ENCODE data around the gene AACS. TPM values are rescaled to one million over a fixed set of nuclear protein-coding genes. Genes with fewer than 3 reads are reported as not detected.

AACS gene
- polyA plus RNA-seq, 2 donors, result 24.3 to 26.9 TPM

DNA sequence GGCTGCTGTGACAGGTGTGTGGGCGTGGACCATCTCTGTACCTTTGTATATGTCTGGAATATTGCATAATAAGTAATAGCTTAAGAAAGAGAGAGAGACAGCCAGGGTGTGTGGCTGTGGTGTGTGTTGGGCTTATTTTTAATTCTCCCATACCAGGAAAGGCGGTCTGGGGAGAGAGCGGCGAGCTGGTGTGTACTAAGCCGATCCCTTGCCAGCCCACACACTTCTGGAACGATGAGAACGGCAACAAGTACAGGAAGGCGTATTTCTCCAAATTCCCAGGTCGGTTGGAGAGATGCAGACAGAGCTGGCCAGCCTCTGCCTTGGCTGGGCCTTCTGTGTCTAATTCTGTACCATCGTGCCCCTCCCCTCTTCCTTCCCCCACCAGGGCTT, 63.9 kb downstream of the AACS start:
- H3K4me1 ChIP-seq (ENCODE audit: control insufficient read depth in 2 of 2, insufficient read depth in 2 of 2, low read length in 1 of 2), result no peaks in the 10 kb centered on the region
- H3K4me3 ChIP-seq (ENCODE audit: low read depth in 1 of 2, low read length in 2 of 2), result no peak overlapping the region
- H3K27me3 ChIP-seq (ENCODE audit: control insufficient read depth in 1 of 2, insufficient read depth in 2 of 2, low read length in 2 of 2), result no peaks in the 10 kb centered on the region
- H3K27ac ChIP-seq (ENCODE audit: low read depth in 2 of 2, low read length in 1 of 2), result no peak overlapping the region
- 83 to 84% methylated on average over 10 of the region's 10 CpGs for WGBS, 2 donors
- H3K36me3 ChIP-seq (ENCODE audit: control insufficient read depth in 2 of 2, insufficient read depth in 2 of 2, low read length in 1 of 2), result peaks cover 0 to 40% of the 10 kb centered on the region in 2 donors
- H3K9me3 ChIP-seq (ENCODE audit: control insufficient read depth in 2 of 2, insufficient read depth in 1 of 2, low read depth in 1 of 2, low read length in 1 of 2), result no peaks in the 10 kb centered on the region

DNA sequence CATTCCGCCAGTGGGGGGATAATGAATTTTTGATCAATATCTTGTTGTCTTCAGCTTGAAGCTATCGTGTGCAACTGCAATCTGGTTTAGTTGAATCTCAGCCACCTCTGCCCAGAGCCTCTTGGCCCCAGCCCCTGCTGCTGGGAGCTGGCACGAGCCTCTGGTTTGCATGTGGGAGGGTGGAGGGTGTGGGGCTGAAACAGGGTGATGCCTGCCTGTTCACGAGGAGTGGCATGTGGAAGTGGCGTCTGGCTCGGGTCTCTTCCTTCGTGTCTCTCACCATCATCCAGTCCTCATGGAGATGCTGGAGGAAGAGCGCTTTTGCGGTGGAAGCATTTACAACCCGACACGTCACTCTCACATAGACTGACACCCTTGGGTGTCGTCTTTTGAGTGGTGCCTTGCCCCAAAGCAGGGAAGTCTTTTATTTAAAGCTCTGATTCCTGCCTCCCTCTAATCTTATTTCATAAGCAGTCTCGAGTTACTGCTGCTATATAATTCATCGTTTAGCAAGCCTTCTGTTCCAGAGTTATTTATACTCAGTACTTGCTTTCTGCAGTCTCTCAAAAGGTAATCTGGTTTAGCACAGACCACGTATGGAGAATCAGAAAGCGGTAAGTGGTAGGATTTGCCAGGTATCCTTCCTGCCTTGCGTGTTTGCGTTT, 64.5 kb downstream of the AACS start:
- Histone ChIP-seq H3K4me3 (ENCODE audit: low read depth in 1 of 2, low read length in 2 of 2) (no peak overlapping the region), H3K27me3 (ENCODE audit: control insufficient read depth in 1 of 2, insufficient read depth in 2 of 2, low read length in 2 of 2) (no peaks in the 10 kb centered on the region), H3K4me1 (ENCODE audit: control insufficient read depth in 2 of 2, insufficient read depth in 2 of 2, low read length in 1 of 2) (no peaks in the 10 kb centered on the region), H3K27ac (ENCODE audit: low read depth in 2 of 2, low read length in 1 of 2) (no peak overlapping the region), H3K36me3 (ENCODE audit: control insufficient read depth in 2 of 2, insufficient read depth in 2 of 2, low read length in 1 of 2) (peaks cover 0 to 43% of the 10 kb centered on the region in 2 donors), H3K9me3 (ENCODE audit: control insufficient read depth in 2 of 2, insufficient read depth in 1 of 2, low read depth in 1 of 2, low read length in 1 of 2) (no peaks in the 10 kb centered on the region)
- 90% methylated on average over 18 of the region's 18 CpGs for WGBS, 2 donors

GRCh38 chr12:125131958-125132357, 66.7 kb downstream of the AACS start:
- WGBS, 2 donors, result 87 to 91% methylated on average over 8 of the region's 8 CpGs
- Histone ChIP-seq H3K36me3 (ENCODE audit: control insufficient read depth in 2 of 2, insufficient read depth in 2 of 2, low read length in 1 of 2) (peaks cover 3 to 48% of the 10 kb centered on the region in 2 donors), H3K9me3 (ENCODE audit: control insufficient read depth in 2 of 2, insufficient read depth in 1 of 2, low read depth in 1 of 2, low read length in 1 of 2) (no peaks in the 10 kb centered on the region), H3K4me3 (ENCODE audit: low read depth in 1 of 2, low read length in 2 of 2) (no peak overlapping the region), H3K27me3 (ENCODE audit: control insufficient read depth in 1 of 2, insufficient read depth in 2 of 2, low read length in 2 of 2) (no peaks in the 10 kb centered on the region), H3K4me1 (ENCODE audit: control insufficient read depth in 2 of 2, insufficient read depth in 2 of 2, low read length in 1 of 2) (no peaks in the 10 kb centered on the region), H3K27ac (ENCODE audit: low read depth in 2 of 2, low read length in 1 of 2) (no peak overlapping the region)

- 92 to 94% methylated on average over 16 of the region's 16 CpGs for WGBS, 2 donors
- Histone ChIP-seq H3K27ac (ENCODE audit: low read depth in 2 of 2, low read length in 1 of 2) (no peak overlapping the region), H3K27me3 (ENCODE audit: control insufficient read depth in 1 of 2, insufficient read depth in 2 of 2, low read length in 2 of 2) (no peaks in the 10 kb centered on the region), H3K36me3 (ENCODE audit: control insufficient read depth in 2 of 2, insufficient read depth in 2 of 2, low read length in 1 of 2) (peaks cover 5 to 49% of the 10 kb centered on the region in 2 donors), H3K9me3 (ENCODE audit: control insufficient read depth in 2 of 2, insufficient read depth in 1 of 2, low read depth in 1 of 2, low read length in 1 of 2) (no peaks in the 10 kb centered on the region), H3K4me1 (ENCODE audit: control insufficient read depth in 2 of 2, insufficient read depth in 2 of 2, low read length in 1 of 2) (no peaks in the 10 kb centered on the region), H3K4me3 (ENCODE audit: low read depth in 1 of 2, low read length in 2 of 2) (no peak overlapping the region)
Observed at GRCh38 chr12:125132698-125133400, 67.6 kb downstream of the AACS start.

DNA sequence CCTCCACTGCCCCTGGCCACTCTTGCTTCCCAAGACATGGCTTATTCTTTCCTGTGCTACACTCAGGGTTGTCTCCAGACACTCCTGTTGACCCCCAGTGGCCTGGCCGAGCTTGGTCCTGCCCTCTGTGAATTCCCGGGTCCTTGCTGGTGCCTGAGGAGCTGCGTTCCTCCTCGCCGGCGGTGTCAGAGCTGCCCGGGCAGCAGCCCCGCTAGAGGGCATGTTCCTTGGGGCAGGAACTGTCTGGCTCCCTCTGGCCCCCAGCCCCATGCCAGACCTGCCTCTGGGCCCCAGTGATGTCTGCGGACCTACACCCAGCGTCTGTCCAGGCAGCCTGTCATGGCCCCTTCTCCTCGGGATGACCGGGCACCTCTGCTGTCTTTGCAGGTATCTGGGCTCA, 68.4 kb downstream of the AACS start:
- 95% methylated on average over 12 of the region's 12 CpGs for WGBS, 2 donors
- Histone ChIP-seq H3K4me1 (ENCODE audit: control insufficient read depth in 2 of 2, insufficient read depth in 2 of 2, low read length in 1 of 2) (no peaks in the 10 kb centered on the region), H3K9me3 (ENCODE audit: control insufficient read depth in 2 of 2, insufficient read depth in 1 of 2, low read depth in 1 of 2, low read length in 1 of 2) (no peaks in the 10 kb centered on the region), H3K4me3 (ENCODE audit: low read depth in 1 of 2, low read length in 2 of 2) (no peak overlapping the region), H3K27me3 (ENCODE audit: control insufficient read depth in 1 of 2, insufficient read depth in 2 of 2, low read length in 2 of 2) (no peaks in the 10 kb centered on the region), H3K27ac (ENCODE audit: low read depth in 2 of 2, low read length in 1 of 2) (no peak overlapping the region), H3K36me3 (ENCODE audit: control insufficient read depth in 2 of 2, insufficient read depth in 2 of 2, low read length in 1 of 2) (peaks cover 5 to 46% of the 10 kb centered on the region in 2 donors)

GRCh38 chr12:125134576-125134975, 69.3 kb downstream of the AACS start:
- no peaks in the 10 kb centered on the region for H3K9me3 ChIP-seq (ENCODE audit: control insufficient read depth in 2 of 2, insufficient read depth in 1 of 2, low read depth in 1 of 2, low read length in 1 of 2)
- H3K4me3 ChIP-seq (ENCODE audit: low read depth in 1 of 2, low read length in 2 of 2), result no peak overlapping the region
- 93 to 94% methylated on average over 14 of the region's 14 CpGs for WGBS, 2 donors
- no peaks in the 10 kb centered on the region for H3K4me1 ChIP-seq (ENCODE audit: control insufficient read depth in 2 of 2, insufficient read depth in 2 of 2, low read length in 1 of 2)
- H3K27me3 ChIP-seq (ENCODE audit: control insufficient read depth in 1 of 2, insufficient read depth in 2 of 2, low read length in 2 of 2), result no peaks in the 10 kb centered on the region
- peaks cover 5 to 47% of the 10 kb centered on the region in 2 donors for H3K36me3 ChIP-seq (ENCODE audit: control insufficient read depth in 2 of 2, insufficient read depth in 2 of 2, low read length in 1 of 2)
- H3K27ac ChIP-seq (ENCODE audit: low read depth in 2 of 2, low read length in 1 of 2), result no peak overlapping the region

DNA sequence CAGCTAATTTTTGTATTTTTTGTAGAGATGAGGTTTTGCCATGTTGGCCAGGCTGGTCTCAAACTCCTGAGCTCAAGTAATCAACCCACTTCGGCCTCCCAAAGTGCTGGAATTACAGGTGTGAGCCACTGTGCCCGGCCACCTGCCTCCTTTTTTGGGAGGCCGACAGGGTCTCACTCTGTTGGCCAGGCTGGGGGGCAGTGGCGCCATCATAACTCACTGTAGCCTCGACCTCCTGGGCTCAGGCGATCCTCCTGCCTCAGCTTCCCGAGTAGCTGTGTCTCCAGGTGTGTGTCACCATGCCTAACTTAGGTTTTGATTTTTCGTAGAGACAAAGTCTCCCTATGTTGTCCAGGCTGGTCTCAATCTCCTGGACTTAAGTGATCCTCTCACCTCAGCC, 70.7 kb downstream of the AACS start:
- Histone ChIP-seq H3K9me3 (ENCODE audit: control insufficient read depth in 2 of 2, insufficient read depth in 1 of 2, low read depth in 1 of 2, low read length in 1 of 2) (no peaks in the 10 kb centered on the region), H3K4me1 (ENCODE audit: control insufficient read depth in 2 of 2, insufficient read depth in 2 of 2, low read length in 1 of 2) (peaks cover 0 to 4% of the 10 kb centered on the region in 2 donors), H3K27me3 (ENCODE audit: control insufficient read depth in 1 of 2, insufficient read depth in 2 of 2, low read length in 2 of 2) (no peaks in the 10 kb centered on the region), H3K36me3 (ENCODE audit: control insufficient read depth in 2 of 2, insufficient read depth in 2 of 2, low read length in 1 of 2) (peaks cover 5 to 42% of the 10 kb centered on the region in 2 donors), H3K4me3 (ENCODE audit: low read depth in 1 of 2, low read length in 2 of 2) (no peak overlapping the region), H3K27ac (ENCODE audit: low read depth in 2 of 2, low read length in 1 of 2) (no peak overlapping the region)
- WGBS, 2 donors, result 95 to 97% methylated on average over 8 of the region's 8 CpGs

GRCh38 chr12:125136702-125137101, 71.5 kb downstream of the AACS start:
- WGBS, 2 donors, result 89 to 91% methylated on average over 19 of the region's 19 CpGs
- peaks cover 0 to 4% of the 10 kb centered on the region in 2 donors for H3K4me1 ChIP-seq (ENCODE audit: control insufficient read depth in 2 of 2, insufficient read depth in 2 of 2, low read length in 1 of 2)
- H3K27me3 ChIP-seq (ENCODE audit: control insufficient read depth in 1 of 2, insufficient read depth in 2 of 2, low read length in 2 of 2), result no peaks in the 10 kb centered on the region
- peaks cover 5 to 42% of the 10 kb centered on the region in 2 donors for H3K36me3 ChIP-seq (ENCODE audit: control insufficient read depth in 2 of 2, insufficient read depth in 2 of 2, low read length in 1 of 2)
- H3K4me3 ChIP-seq (ENCODE audit: low read depth in 1 of 2, low read length in 2 of 2), result no peak overlapping the region
- H3K27ac ChIP-seq (ENCODE audit: low read depth in 2 of 2, low read length in 1 of 2), result no peak overlapping the region
- H3K9me3 ChIP-seq (ENCODE audit: control insufficient read depth in 2 of 2, insufficient read depth in 1 of 2, low read depth in 1 of 2, low read length in 1 of 2), result no peaks in the 10 kb centered on the region

GRCh38 chr12:125137766-125138344, 72.6 kb downstream of the AACS start:
- Histone ChIP-seq H3K36me3 (ENCODE audit: control insufficient read depth in 2 of 2, insufficient read depth in 2 of 2, low read length in 1 of 2) (peaks cover 5 to 48% of the 10 kb centered on the region in 2 donors), H3K4me1 (ENCODE audit: control insufficient read depth in 2 of 2, insufficient read depth in 2 of 2, low read length in 1 of 2) (peaks cover 0 to 4% of the 10 kb centered on the region in 2 donors), H3K27me3 (ENCODE audit: control insufficient read depth in 1 of 2, insufficient read depth in 2 of 2, low read length in 2 of 2) (no peaks in the 10 kb centered on the region), H3K4me3 (ENCODE audit: low read depth in 1 of 2, low read length in 2 of 2) (no peak overlapping the region), H3K9me3 (ENCODE audit: control insufficient read depth in 2 of 2, insufficient read depth in 1 of 2, low read depth in 1 of 2, low read length in 1 of 2) (no peaks in the 10 kb centered on the region), H3K27ac (ENCODE audit: low read depth in 2 of 2, low read length in 1 of 2) (no peak overlapping the region)
- WGBS, 2 donors, result 87% methylated on average over 17 of the region's 17 CpGs

All from esophagus (tissue), 2 donors.